Gastroesophageal sphincter (tissue), 3 donors: Measurements from ENCODE around the gene CDH13.

ENCODE experiments used
- EP300 ChIP-seq: sonication (generic); formaldehyde crosslinking; IDR thresholded peaks from one replicate; pipeline ENCODE4 v1.6.1; 2017; ENCODE audit warnings: antibody characterized with exemption, mild to moderate bottlenecking
- POLR2A ChIP-seq, 2 donors: fragments of 450-650 bp; IDR thresholded peaks; one replicate each; pipeline ENCODE4 v1.6.1; 2017; ENCODE audit warnings: antibody characterized with exemption in 2 of 2, mild to moderate bottlenecking in 2 of 2, moderate library complexity in 1 of 2
- POLR2AphosphoS5 ChIP-seq: sonication (generic); formaldehyde crosslinking; IDR thresholded peaks from one replicate; pipeline ENCODE4 v1.6.1; 2017; ENCODE audit warnings: antibody characterized with exemption
- TF ChIP-seq, protein P1 (sequence below), 4 experiments: fragments of 200-600 bp in 2 of 4; fragments of 450-650 bp in 2 of 4; sonication (generic) in 1 of 4; IDR thresholded peaks; one replicate each; pipeline ENCODE4 v1.5.1; 2017 to 2019; ENCODE audit warnings: antibody characterized with exemption in 4 of 4, mild to moderate bottlenecking in 2 of 4, moderate library complexity in 2 of 4

GRCh38 chr16:83085660-83086059 is 458.9 kb downstream of the CDH13 start:
- TF ChIP-seq POLR2A (IDR thresholded peaks at IDR 0.05) (no peak), POLR2AphosphoS5 (no peak), EP300 (no peak)
- TF ChIP-seq, protein P1, sequence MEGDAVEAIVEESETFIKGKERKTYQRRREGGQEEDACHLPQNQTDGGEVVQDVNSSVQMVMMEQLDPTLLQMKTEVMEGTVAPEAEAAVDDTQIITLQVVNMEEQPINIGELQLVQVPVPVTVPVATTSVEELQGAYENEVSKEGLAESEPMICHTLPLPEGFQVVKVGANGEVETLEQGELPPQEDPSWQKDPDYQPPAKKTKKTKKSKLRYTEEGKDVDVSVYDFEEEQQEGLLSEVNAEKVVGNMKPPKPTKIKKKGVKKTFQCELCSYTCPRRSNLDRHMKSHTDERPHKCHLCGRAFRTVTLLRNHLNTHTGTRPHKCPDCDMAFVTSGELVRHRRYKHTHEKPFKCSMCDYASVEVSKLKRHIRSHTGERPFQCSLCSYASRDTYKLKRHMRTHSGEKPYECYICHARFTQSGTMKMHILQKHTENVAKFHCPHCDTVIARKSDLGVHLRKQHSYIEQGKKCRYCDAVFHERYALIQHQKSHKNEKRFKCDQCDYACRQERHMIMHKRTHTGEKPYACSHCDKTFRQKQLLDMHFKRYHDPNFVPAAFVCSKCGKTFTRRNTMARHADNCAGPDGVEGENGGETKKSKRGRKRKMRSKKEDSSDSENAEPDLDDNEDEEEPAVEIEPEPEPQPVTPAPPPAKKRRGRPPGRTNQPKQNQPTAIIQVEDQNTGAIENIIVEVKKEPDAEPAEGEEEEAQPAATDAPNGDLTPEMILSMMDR (IDR thresholded peaks at IDR 0.05) = no peak
